Common myeloid progenitor, CD34-positive (primary cell): ENCODE data around the gene CADM1.

Source experiments
- CTCF ChIA-PET: fragments of 350-600 bp; sonication (Branson Sonifier 250); formaldehyde crosslinking; loops from one replicate; lab custom pipeline; 2021; ENCODE audit warnings: antibody characterized with exemption; lab: Charles Lee
- POLR2A ChIA-PET: fragments of 350-600 bp; sonication (Branson Sonifier 250); formaldehyde crosslinking; loops from one replicate; lab custom pipeline; 2021; ENCODE audit warnings: antibody characterized with exemption; lab: Charles Lee
- DNase-seq, 3 donors: peaks; one replicate each; pipeline versions ENCODE4 v3.0.0 to v3.0.0-alpha.2; 2013
- H3K27ac ChIP-seq, 2 experiments: 1 replicate in 1 of 2; 2 replicates in 1 of 2; pipeline ENCODE4 v1.7.0; 2013; ENCODE audit warnings: inconsistent platforms in 2 of 2, low read length in 2 of 2, mild to moderate bottlenecking in 2 of 2, low read depth in 1 of 2, moderate library complexity in 1 of 2; ENCODE audit not compliant: severe bottlenecking in 2 of 2, insufficient read depth in 1 of 2, poor library complexity in 1 of 2
- H3K27me3 ChIP-seq, 5 experiments: replicated peaks in 2 of 5; 1 replicate in 3 of 5; 2 replicates in 2 of 5; pipeline versions ENCODE4 v1.6.1 to v1.7.0; 2013; ENCODE audit warnings: low read length in 4 of 5, mild to moderate bottlenecking in 2 of 5, moderate library complexity in 2 of 5, inconsistent platforms in 1 of 5; ENCODE audit not compliant: insufficient read depth in 5 of 5, control insufficient read depth in 4 of 5
- H3K36me3 ChIP-seq, 4 experiments: 1 replicate in 2 of 4; 2 replicates in 2 of 4; pipeline versions ENCODE4 v1.6.1 to v1.7.0; 2013; ENCODE audit warnings: low read length in 3 of 4, control low read depth in 1 of 4, mild to moderate bottlenecking in 1 of 4; ENCODE audit not compliant: control insufficient read depth in 4 of 4, insufficient read depth in 4 of 4
- H3K4me1 ChIP-seq, 4 experiments: 1 replicate in 3 of 4; 2 replicates in 1 of 4; pipeline versions ENCODE4 v1.6.1 to v1.7.1; 2013; ENCODE audit warnings: low read length in 3 of 4, mild to moderate bottlenecking in 3 of 4, control low read depth in 1 of 4, inconsistent platforms in 1 of 4, moderate library complexity in 1 of 4; ENCODE audit not compliant: control insufficient read depth in 4 of 4, insufficient read depth in 4 of 4; ENCODE audit errors: control extremely low read depth in 1 of 4
- H3K4me3 ChIP-seq, 7 experiments: 1 replicate in 4 of 7; 2 replicates in 3 of 7; pipeline versions ENCODE4 v1.5.1 to v1.7.0; 2013; ENCODE audit warnings: mild to moderate bottlenecking in 7 of 7, low read length in 6 of 7, moderate library complexity in 6 of 7, inconsistent platforms in 2 of 7, low read depth in 2 of 7, control low read depth in 1 of 7; ENCODE audit not compliant: insufficient read depth in 4 of 7, control insufficient read depth in 1 of 7; ENCODE audit errors: extremely low read depth in 1 of 7
- H3K9me3 ChIP-seq, 5 experiments: 1 replicate in 4 of 5; 2 replicates in 1 of 5; pipeline versions ENCODE4 v1.6.1 to v1.7.1; 2013; ENCODE audit warnings: low read length in 4 of 5, mild to moderate bottlenecking in 2 of 5, inconsistent platforms in 1 of 5, low read depth in 1 of 5, moderate library complexity in 1 of 5; ENCODE audit not compliant: control insufficient read depth in 4 of 5, insufficient read depth in 2 of 5; ENCODE audit errors: control extremely low read depth in 1 of 5
- WGBS: methylation state at CpG from one replicate; pipeline ENCODE4 v1.1.5; 2013; ENCODE audit not compliant: insufficient coverage; 5-methylcytosine and 5-hydroxymethylcytosine counted together

Gene CADM1

GRCh38 chr11:115226556-115226955, 277.7 kb downstream of the CADM1 start:
- WGBS = 100% methylated on average over 2 of the region's 2 CpGs
- ChIA-PET CTCF (no interaction called here), POLR2A (no interaction called here)
- Histone ChIP-seq H3K4me1 (no peaks in the 10 kb centered on the region), H3K4me3 (no peak overlapping the region), H3K27ac (no peak overlapping the region), H3K9me3 (no peaks in the 10 kb centered on the region), H3K27me3 (peaks cover 0 to 2% (median 0%) of the 10 kb centered on the region in 5 experiments), H3K36me3 (no peaks in the 10 kb centered on the region)
- DNase-seq = no peak

- CTCF ChIA-PET = no interaction called here
- POLR2A ChIA-PET = no interaction called here
- 53% methylated on average over 3 of the region's 4 CpGs for WGBS
Observed at GRCh38 chr11:115224551-115224950, 279.7 kb downstream of the CADM1 start.

GRCh38 chr11:115222863-115223530, 281.2 kb downstream of the CADM1 start:
- no peak for DNase-seq
- Histone ChIP-seq H3K4me3 (no peak overlapping the region), H3K4me1 (no peaks in the 10 kb centered on the region), H3K9me3 (no peaks in the 10 kb centered on the region), H3K36me3 (no peaks in the 10 kb centered on the region), H3K27ac (no peak overlapping the region), H3K27me3 (no peaks in the 10 kb centered on the region)
- ChIA-PET POLR2A (no interaction called here), CTCF (no interaction called here)
- whole genome bisulfite sequencing = 100% methylated on average over 2 of the region's 5 CpGs

More at GRCh38 chr11:115224551-115224950, 279.7 kb downstream of the CADM1 start:
- Histone ChIP-seq H3K36me3 (no peaks in the 10 kb centered on the region), H3K9me3 (no peaks in the 10 kb centered on the region), H3K4me3 (no peak overlapping the region), H3K27ac (no peak overlapping the region), H3K27me3 (peaks cover 0 to 2% (median 0%) of the 10 kb centered on the region in 5 experiments), H3K4me1 (no peaks in the 10 kb centered on the region)
- DNase-seq = no peak

GRCh38 chr11:115222218-115222862, 281.9 kb downstream of the CADM1 start:
- Histone ChIP-seq H3K27ac (no peak overlapping the region), H3K36me3 (no peaks in the 10 kb centered on the region), H3K9me3 (no peaks in the 10 kb centered on the region), H3K4me3 (no peak overlapping the region), H3K27me3 (no peaks in the 10 kb centered on the region), H3K4me1 (no peaks in the 10 kb centered on the region)
- POLR2A ChIA-PET = no interaction called here
- CTCF ChIA-PET = no interaction called here
- WGBS = 91% methylated on average over 3 of the region's 5 CpGs
- no peak for DNase-seq

- ChIA-PET POLR2A (no interaction called here), CTCF (no interaction called here)
- H3K9me3 ChIP-seq = no peaks in the 10 kb centered on the region
- H3K27me3 ChIP-seq = no peaks in the 10 kb centered on the region
- H3K36me3 ChIP-seq = no peaks in the 10 kb centered on the region
- no peak overlapping the region for H3K27ac ChIP-seq
- 67% methylated on average over 1 of the region's 2 CpGs for WGBS
- DNase-seq = no peak
- no peak overlapping the region for H3K4me3 ChIP-seq
- H3K4me1 ChIP-seq = no peaks in the 10 kb centered on the region
Observed at GRCh38 chr11:115221461-115222069, 282.6 kb downstream of the CADM1 start.

GRCh38 chr11:115220911-115221310, 283.3 kb downstream of the CADM1 start:
- ChIA-PET CTCF (no interaction called here), POLR2A (no interaction called here)
- no CpG with 5 or more reads among the region's 4 CpGs for WGBS
- Histone ChIP-seq H3K27me3 (no peaks in the 10 kb centered on the region), H3K36me3 (no peaks in the 10 kb centered on the region), H3K4me3 (no peak overlapping the region), H3K4me1 (no peaks in the 10 kb centered on the region), H3K9me3 (no peaks in the 10 kb centered on the region), H3K27ac (no peak overlapping the region)
- DNase-seq = no peak

- no peaks in the 10 kb centered on the region for H3K4me1 ChIP-seq
- H3K9me3 ChIP-seq = no peaks in the 10 kb centered on the region
- H3K27me3 ChIP-seq = no peaks in the 10 kb centered on the region
- no peak overlapping the region for H3K27ac ChIP-seq
- DNase-seq = no peak
- 78% methylated on average over 6 of the region's 6 CpGs for WGBS
- POLR2A ChIA-PET = no interaction called here
- CTCF ChIA-PET = no interaction called here
- no peak overlapping the region for H3K4me3 ChIP-seq
- no peaks in the 10 kb centered on the region for H3K36me3 ChIP-seq
Observed at GRCh38 chr11:115220423-115220822, 283.8 kb downstream of the CADM1 start.
